OCI-LY3 (cell line): ENCODE measurements around the gene ZNF326.

Experiments
- CTCF ChIP-seq: fragments of 200-600, 300-600 bp; sonication (generic); IDR thresholded peaks from 2 replicates; pipeline ENCODE4 v1.5.1; 2014; ENCODE audit warnings: antibody characterized with exemption, low read length, low read depth
- EZH2phosphoT487 ChIP-seq: fragments of 200-600 bp; shearing (Covaris generic); IDR thresholded peaks from 2 replicates; pipeline ENCODE4 v1.6.1; 2018; ENCODE audit warnings: antibody characterized with exemption, mixed run types, low read depth

- TF ChIP-seq CTCF (no peak), EZH2phosphoT487 (no peak)
Measured at GRCh38 chr1:89945852-89946476, 48.9 kb upstream of the ZNF326 start.
